Neural cell (in vitro differentiated cells): ENCODE measurements around the gene TEX22.

Source experiments
- EP300 ChIP-seq: fragments of 450-650 bp; conservative IDR thresholded peaks from 2 replicates; pipeline ENCODE4 v1.6.1; 2014; ENCODE audit warnings: antibody characterized with exemption, mild to moderate bottlenecking, moderate library complexity; ENCODE audit not compliant: poor library complexity, severe bottlenecking
- EZH2 ChIP-seq: fragments of 200-600, 300-800 bp; shearing (Covaris generic), sonication (generic); IDR thresholded peaks from 2 replicates; pipeline ENCODE4 v1.6.1; 2014; ENCODE audit warnings: antibody characterized with exemption, low read length, borderline replicate concordance, mild to moderate bottlenecking; ENCODE audit not compliant: insufficient read depth, poor library complexity, severe bottlenecking
- MXI1 ChIP-seq: fragments of 450-650 bp; conservative IDR thresholded peaks from 2 replicates; pipeline ENCODE4 v1.6.1; 2014; ENCODE audit warnings: antibody characterized with exemption, mild to moderate bottlenecking; ENCODE audit not compliant: poor library complexity, severe bottlenecking
- POLR2AphosphoS5 ChIP-seq: IDR thresholded peaks from 2 replicates; pipeline ENCODE4 v1.6.1; 2012
- RAD21 ChIP-seq: fragments of 450-650 bp; conservative IDR thresholded peaks from 2 replicates; pipeline ENCODE4 v1.6.1; 2014; ENCODE audit warnings: antibody characterized with exemption, mild to moderate bottlenecking, moderate library complexity
- SMC3 ChIP-seq: fragments of 450-650 bp; conservative IDR thresholded peaks from 2 replicates; pipeline ENCODE4 v1.6.1; 2014; ENCODE audit warnings: antibody characterized with exemption, mild to moderate bottlenecking, moderate library complexity; ENCODE audit not compliant: poor library complexity
- TAF1 ChIP-seq: IDR thresholded peaks from 2 replicates; pipeline ENCODE4 v1.6.1; 2012; ENCODE audit warnings: low read depth
- TF ChIP-seq, protein P1 (sequence below): fragments of 450-650 bp; IDR thresholded peaks from 2 replicates; pipeline ENCODE4 v1.5.1; 2014; ENCODE audit warnings: antibody characterized with exemption, mild to moderate bottlenecking, moderate library complexity; ENCODE audit not compliant: poor library complexity, severe bottlenecking
- TF ChIP-seq, protein P2 (sequence below): IDR thresholded peaks from 2 replicates; pipeline ENCODE4 v1.6.1; 2012; ENCODE audit warnings: borderline replicate concordance

DNA sequence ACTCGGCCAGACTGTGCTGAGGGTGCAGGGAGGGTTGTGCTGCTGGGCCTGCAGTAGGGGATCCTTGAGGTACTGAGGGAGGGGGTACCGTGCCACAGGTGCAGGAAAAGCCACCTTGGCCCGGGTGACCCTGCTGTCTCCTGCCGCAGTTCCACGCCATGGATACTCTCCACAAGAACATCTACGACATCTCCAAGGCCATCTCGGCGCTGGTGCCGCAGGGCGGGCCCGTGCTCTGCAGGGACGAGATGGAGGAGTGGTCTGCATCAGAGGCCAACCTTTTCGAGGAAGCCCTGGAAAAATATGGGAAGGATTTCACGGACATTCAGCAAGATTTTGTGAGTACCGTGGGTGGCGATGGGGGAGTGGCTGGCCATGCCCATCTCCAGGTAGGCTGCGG lies 62.3 kb downstream of the TEX22 start:
- TF ChIP-seq, protein P1, sequence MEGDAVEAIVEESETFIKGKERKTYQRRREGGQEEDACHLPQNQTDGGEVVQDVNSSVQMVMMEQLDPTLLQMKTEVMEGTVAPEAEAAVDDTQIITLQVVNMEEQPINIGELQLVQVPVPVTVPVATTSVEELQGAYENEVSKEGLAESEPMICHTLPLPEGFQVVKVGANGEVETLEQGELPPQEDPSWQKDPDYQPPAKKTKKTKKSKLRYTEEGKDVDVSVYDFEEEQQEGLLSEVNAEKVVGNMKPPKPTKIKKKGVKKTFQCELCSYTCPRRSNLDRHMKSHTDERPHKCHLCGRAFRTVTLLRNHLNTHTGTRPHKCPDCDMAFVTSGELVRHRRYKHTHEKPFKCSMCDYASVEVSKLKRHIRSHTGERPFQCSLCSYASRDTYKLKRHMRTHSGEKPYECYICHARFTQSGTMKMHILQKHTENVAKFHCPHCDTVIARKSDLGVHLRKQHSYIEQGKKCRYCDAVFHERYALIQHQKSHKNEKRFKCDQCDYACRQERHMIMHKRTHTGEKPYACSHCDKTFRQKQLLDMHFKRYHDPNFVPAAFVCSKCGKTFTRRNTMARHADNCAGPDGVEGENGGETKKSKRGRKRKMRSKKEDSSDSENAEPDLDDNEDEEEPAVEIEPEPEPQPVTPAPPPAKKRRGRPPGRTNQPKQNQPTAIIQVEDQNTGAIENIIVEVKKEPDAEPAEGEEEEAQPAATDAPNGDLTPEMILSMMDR = no peak
- no peak for TF ChIP-seq MXI1
- TF ChIP-seq RAD21 = no peak
- TF ChIP-seq EZH2 = no peak
- TF ChIP-seq, protein P2, sequence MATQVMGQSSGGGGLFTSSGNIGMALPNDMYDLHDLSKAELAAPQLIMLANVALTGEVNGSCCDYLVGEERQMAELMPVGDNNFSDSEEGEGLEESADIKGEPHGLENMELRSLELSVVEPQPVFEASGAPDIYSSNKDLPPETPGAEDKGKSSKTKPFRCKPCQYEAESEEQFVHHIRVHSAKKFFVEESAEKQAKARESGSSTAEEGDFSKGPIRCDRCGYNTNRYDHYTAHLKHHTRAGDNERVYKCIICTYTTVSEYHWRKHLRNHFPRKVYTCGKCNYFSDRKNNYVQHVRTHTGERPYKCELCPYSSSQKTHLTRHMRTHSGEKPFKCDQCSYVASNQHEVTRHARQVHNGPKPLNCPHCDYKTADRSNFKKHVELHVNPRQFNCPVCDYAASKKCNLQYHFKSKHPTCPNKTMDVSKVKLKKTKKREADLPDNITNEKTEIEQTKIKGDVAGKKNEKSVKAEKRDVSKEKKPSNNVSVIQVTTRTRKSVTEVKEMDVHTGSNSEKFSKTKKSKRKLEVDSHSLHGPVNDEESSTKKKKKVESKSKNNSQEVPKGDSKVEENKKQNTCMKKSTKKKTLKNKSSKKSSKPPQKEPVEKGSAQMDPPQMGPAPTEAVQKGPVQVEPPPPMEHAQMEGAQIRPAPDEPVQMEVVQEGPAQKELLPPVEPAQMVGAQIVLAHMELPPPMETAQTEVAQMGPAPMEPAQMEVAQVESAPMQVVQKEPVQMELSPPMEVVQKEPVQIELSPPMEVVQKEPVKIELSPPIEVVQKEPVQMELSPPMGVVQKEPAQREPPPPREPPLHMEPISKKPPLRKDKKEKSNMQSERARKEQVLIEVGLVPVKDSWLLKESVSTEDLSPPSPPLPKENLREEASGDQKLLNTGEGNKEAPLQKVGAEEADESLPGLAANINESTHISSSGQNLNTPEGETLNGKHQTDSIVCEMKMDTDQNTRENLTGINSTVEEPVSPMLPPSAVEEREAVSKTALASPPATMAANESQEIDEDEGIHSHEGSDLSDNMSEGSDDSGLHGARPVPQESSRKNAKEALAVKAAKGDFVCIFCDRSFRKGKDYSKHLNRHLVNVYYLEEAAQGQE = no peak
- TF ChIP-seq POLR2AphosphoS5 = no peak
- TF ChIP-seq EP300 = no peak
- no peak for TF ChIP-seq SMC3
- no peak for TF ChIP-seq TAF1
